Measurements from ENCODE around the gene STRIP2. TPM values are rescaled to one million over a fixed set of nuclear protein-coding genes. Genes with fewer than 3 reads are reported as not detected.

The STRIP2 gene
- total RNA-seq (1.1 and 1.4 TPM in 2 replicates), polyA plus RNA-seq (0.83 and 1.7 TPM in 2 replicates)

- peak; percentile 92 for DNase-seq (ENCODE audit: low spot score)
- H3K4me3 ChIP-seq, result peak within 1 kb of the TSS; percentile 90
- no peaks in the 10 kb centered on the region for H3K36me3 ChIP-seq (replicated peaks; ENCODE audit: insufficient read depth, low read depth)
- H3K9me3 ChIP-seq (ENCODE audit: low read depth), result no peaks in the 10 kb centered on the region
- no peaks in the 10 kb centered on the region for H4K20me1 ChIP-seq (ENCODE audit: insufficient read depth, poor library complexity, severe bottlenecking)
- peaks cover 10% of the 10 kb centered on the region for H3K4me1 ChIP-seq (ENCODE audit: insufficient read depth)
- peak within 1 kb of the TSS; percentile 94 for H2AFZ ChIP-seq
- H3K79me2 ChIP-seq, result no peaks in the 10 kb centered on the region
- no peak within 1 kb of the TSS for H3K27ac ChIP-seq
- no peaks in the 10 kb centered on the region for H3K9me2 ChIP-seq (replicated peaks; ENCODE audit: insufficient read depth)
- TF ChIP-seq EZH2 (IDR thresholded peaks at IDR 0.05; ENCODE audit: borderline replicate concordance) (no peak), CTCF (IDR thresholded peaks at IDR 0.05; ENCODE audit: poor library complexity) (peak; percentile 22)
- peak within 1 kb of the TSS; percentile 99 for H3K4me2 ChIP-seq
- H3K27me3 ChIP-seq, result peaks cover 22% of the 10 kb centered on the region
- under 1% methylated on average over 65 of the region's 75 CpGs for WGBS (ENCODE audit: low lambda C conversion rate, missing lambda C conversion rate)
Observed at GRCh38 chr7:129433847-129434674, at the start of gene STRIP2. Gene STRIP2, plus strand, starts transcription at chr7:129434432. Its CDS starts 41 bp downstream, at chr7:129434473.

DNA sequence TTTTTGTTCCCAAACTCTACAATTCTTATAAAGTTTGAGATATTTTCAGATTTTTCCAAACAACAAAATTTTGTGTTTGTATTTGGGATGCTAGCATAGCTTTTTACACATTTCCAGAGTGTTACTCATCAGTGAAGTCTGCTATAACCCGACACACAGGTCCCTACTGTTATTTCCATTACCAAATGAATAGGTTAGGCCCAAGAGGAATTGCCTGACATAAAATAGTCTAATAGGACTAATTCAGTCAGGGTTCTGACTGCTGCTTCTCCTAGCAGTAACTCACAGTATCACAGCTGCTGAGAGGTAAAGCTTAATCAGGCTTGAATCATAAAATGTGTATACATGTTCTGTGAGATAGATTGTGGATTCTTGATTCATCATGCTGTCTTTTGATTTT, 49.1 kb upstream of the STRIP2 start:
- Histone ChIP-seq H3K27me3 (no peaks in the 10 kb centered on the region), H3K79me2 (no peaks in the 10 kb centered on the region), H3K4me3 (no peak overlapping the region), H3K9me2 (replicated peaks; ENCODE audit: insufficient read depth) (no peaks in the 10 kb centered on the region), H3K9me3 (ENCODE audit: low read depth) (no peaks in the 10 kb centered on the region), H3K4me2 (no peak overlapping the region), H3K36me3 (replicated peaks; ENCODE audit: insufficient read depth, low read depth) (no peaks in the 10 kb centered on the region), H3K4me1 (ENCODE audit: insufficient read depth) (no peaks in the 10 kb centered on the region), H3K27ac (no peak overlapping the region), H4K20me1 (ENCODE audit: insufficient read depth, poor library complexity, severe bottlenecking) (no peaks in the 10 kb centered on the region), H2AFZ (no peak overlapping the region)
- 65% methylated on average over 1 of the region's 1 CpG for WGBS (ENCODE audit: low lambda C conversion rate, missing lambda C conversion rate)
- no peak for DNase-seq (ENCODE audit: low spot score)
- no peak for TF ChIP-seq EZH2 (IDR thresholded peaks at IDR 0.05; ENCODE audit: borderline replicate concordance)
- no peak for TF ChIP-seq EZH2phosphoT487 (IDR thresholded peaks at IDR 0.05; ENCODE audit: low read depth, severe bottlenecking, unreplicated experiment)
- TF ChIP-seq CTCF (IDR thresholded peaks at IDR 0.05; ENCODE audit: poor library complexity), result no peak

- Histone ChIP-seq H3K4me1 (ENCODE audit: insufficient read depth) (no peaks in the 10 kb centered on the region), H3K4me2 (no peak overlapping the region), H3K4me3 (no peak overlapping the region), H3K9me3 (ENCODE audit: low read depth) (no peaks in the 10 kb centered on the region), H3K79me2 (no peaks in the 10 kb centered on the region), H3K27me3 (no peaks in the 10 kb centered on the region), H3K9me2 (replicated peaks; ENCODE audit: insufficient read depth) (no peaks in the 10 kb centered on the region), H3K27ac (no peak overlapping the region), H3K36me3 (replicated peaks; ENCODE audit: insufficient read depth, low read depth) (no peaks in the 10 kb centered on the region), H2AFZ (no peak overlapping the region), H4K20me1 (ENCODE audit: insufficient read depth, poor library complexity, severe bottlenecking) (no peaks in the 10 kb centered on the region)
- TF ChIP-seq CTCF (IDR thresholded peaks at IDR 0.05; ENCODE audit: poor library complexity), result no peak
- TF ChIP-seq EZH2phosphoT487 (IDR thresholded peaks at IDR 0.05; ENCODE audit: low read depth, severe bottlenecking, unreplicated experiment), result no peak
- no peak for DNase-seq (ENCODE audit: low spot score)
- WGBS (ENCODE audit: low lambda C conversion rate, missing lambda C conversion rate), result 92% methylated on average over 4 of the region's 4 CpGs
Observed at GRCh38 chr7:129385598-129385997, 48.6 kb upstream of the STRIP2 start.
